Measurements from ENCODE around the gene CHI3L1.

CHI3L1 gene

GRCh38 chr1:203133970-203134725, 52.4 kb downstream of the CHI3L1 start:
- H3K9me3 ChIP-seq (ENCODE audit: low read length): no peaks in the 10 kb centered on the region
- no peak overlapping the region for H3K27ac ChIP-seq (ENCODE audit: low read depth, low read length)
- H3K36me3 ChIP-seq (ENCODE audit: insufficient read depth, low read length): no peaks in the 10 kb centered on the region
- H3K27me3 ChIP-seq (ENCODE audit: control insufficient read depth in 1 of 2, insufficient read depth in 2 of 2, low read length in 2 of 2): no peaks in the 10 kb centered on the region
- H3K9ac ChIP-seq (ENCODE audit: low read length): no peak overlapping the region
- no peak overlapping the region for H3K4me3 ChIP-seq (ENCODE audit: low read depth in 1 of 2, low read length in 2 of 2)
- no peaks in the 10 kb centered on the region for H3K4me1 ChIP-seq (ENCODE audit: insufficient read depth, low read length)

GRCh38 chr1:203131548-203132200, 54.8 kb downstream of the CHI3L1 start:
- no peak overlapping the region for H3K9ac ChIP-seq (ENCODE audit: low read length)
- no peak overlapping the region for H3K4me3 ChIP-seq (ENCODE audit: low read depth in 1 of 2, low read length in 2 of 2)
- peaks cover 0 to 5% of the 10 kb centered on the region in 2 donors for H3K27me3 ChIP-seq (ENCODE audit: control insufficient read depth in 1 of 2, insufficient read depth in 2 of 2, low read length in 2 of 2)
- H3K9me3 ChIP-seq (ENCODE audit: low read length): no peaks in the 10 kb centered on the region
- H3K36me3 ChIP-seq (ENCODE audit: insufficient read depth, low read length): no peaks in the 10 kb centered on the region
- H3K4me1 ChIP-seq (ENCODE audit: insufficient read depth, low read length): peaks cover 10% of the 10 kb centered on the region
- no peak overlapping the region for H3K27ac ChIP-seq (ENCODE audit: low read depth, low read length)

- Histone ChIP-seq H3K4me3 (ENCODE audit: low read depth in 1 of 2, low read length in 2 of 2) (no peak overlapping the region), H3K36me3 (ENCODE audit: insufficient read depth, low read length) (no peaks in the 10 kb centered on the region), H3K27me3 (ENCODE audit: control insufficient read depth in 1 of 2, insufficient read depth in 2 of 2, low read length in 2 of 2) (peaks cover 0 to 10% of the 10 kb centered on the region in 2 donors), H3K27ac (ENCODE audit: low read depth, low read length) (no peak overlapping the region), H3K4me1 (ENCODE audit: insufficient read depth, low read length) (peaks cover 10% of the 10 kb centered on the region), H3K9me3 (ENCODE audit: low read length) (no peaks in the 10 kb centered on the region), H3K9ac (ENCODE audit: low read length) (no peak overlapping the region)
Observed at GRCh38 chr1:203130358-203130985, 56.0 kb downstream of the CHI3L1 start.

GRCh38 chr1:203129501-203130231, 56.8 kb downstream of the CHI3L1 start:
- no peak overlapping the region for H3K27ac ChIP-seq (ENCODE audit: low read depth, low read length)
- H3K4me1 ChIP-seq (ENCODE audit: insufficient read depth, low read length): peaks cover 10% of the 10 kb centered on the region
- no peaks in the 10 kb centered on the region for H3K9me3 ChIP-seq (ENCODE audit: low read length)
- H3K9ac ChIP-seq (ENCODE audit: low read length): no peak overlapping the region
- peaks cover 0 to 10% of the 10 kb centered on the region in 2 donors for H3K27me3 ChIP-seq (ENCODE audit: control insufficient read depth in 1 of 2, insufficient read depth in 2 of 2, low read length in 2 of 2)
- no peaks in the 10 kb centered on the region for H3K36me3 ChIP-seq (ENCODE audit: insufficient read depth, low read length)
- H3K4me3 ChIP-seq (ENCODE audit: low read depth in 1 of 2, low read length in 2 of 2): no peak overlapping the region
